Gastroesophageal sphincter (tissue), 3 donors: ENCODE measurements around the gene TRIM4.

Experiments
- CTCF ChIP-seq, 4 experiments: fragments of 200-600 bp in 2 of 4; fragments of 450-650 bp in 2 of 4; sonication (generic) in 1 of 4; IDR thresholded peaks; one replicate each; pipeline ENCODE4 v1.5.1; 2017 to 2019; ENCODE audit warnings: antibody characterized with exemption in 4 of 4, mild to moderate bottlenecking in 2 of 4, moderate library complexity in 2 of 4
- EP300 ChIP-seq: sonication (generic); formaldehyde crosslinking; IDR thresholded peaks from one replicate; pipeline ENCODE4 v1.6.1; 2017; ENCODE audit warnings: antibody characterized with exemption, mild to moderate bottlenecking

GRCh38 chr7:99855236-99855635 is 64.1 kb downstream of the TRIM4 start:
- TF ChIP-seq CTCF (IDR thresholded peaks at IDR 0.05) (no peak), EP300 (no peak)
